Neural cell (in vitro differentiated cells): ENCODE data around the gene NEU3. TPM values are rescaled to one million over a fixed set of nuclear protein-coding genes. Genes with fewer than 3 reads are reported as not detected.

Source experiments
- H2AFZ ChIP-seq: fragments of 200-600, 300-800 bp; sonication (generic), shearing (Covaris generic); 2 replicates; pipeline ENCODE4 v1.6.0; 2014; ENCODE audit warnings: low read depth, mild to moderate bottlenecking, antibody characterized with exemption, low read length, moderate library complexity
- H3F3A ChIP-seq: fragments of 200-600 bp; shearing (Covaris generic); 2 replicates; pipeline ENCODE4 v1.6.1; 2016; ENCODE audit warnings: mild to moderate bottlenecking, moderate library complexity, mixed read lengths, antibody characterized with exemption, low read length; ENCODE audit not compliant: insufficient read depth, poor library complexity, severe bottlenecking
- H3K27ac ChIP-seq: fragments of 200-600, 300-800 bp; sonication (generic), shearing (Covaris generic); 2 replicates; pipeline ENCODE4 v1.5.1; 2014; ENCODE audit warnings: mild to moderate bottlenecking, low read length, moderate library complexity
- H3K27me3 ChIP-seq: fragments of 300-800, 200-600 bp; sonication (generic), shearing (Covaris generic); 2 replicates; pipeline ENCODE4 v1.6.0; 2014; ENCODE audit warnings: mild to moderate bottlenecking, low read depth, low read length, moderate library complexity; ENCODE audit not compliant: insufficient read depth
- H3K36me3 ChIP-seq: fragments of 300-800, 200-600 bp; sonication (generic), shearing (Covaris generic); 2 replicates; pipeline ENCODE4 v1.5.1; 2014; ENCODE audit warnings: mild to moderate bottlenecking, antibody characterized with exemption, low read length, moderate library complexity; ENCODE audit not compliant: insufficient read depth
- H3K4me2 ChIP-seq: fragments of 300-800, 200-600 bp; sonication (generic), shearing (Covaris generic); 2 replicates; pipeline ENCODE4 v1.6.0; 2014; ENCODE audit warnings: mild to moderate bottlenecking, low read length
- H3K4me3 ChIP-seq: fragments of 300-800, 200-600 bp; sonication (generic), shearing (Covaris generic); 2 replicates; pipeline ENCODE4 v1.5.1; 2014; ENCODE audit warnings: mild to moderate bottlenecking, low read length, moderate library complexity
- H3K79me2 ChIP-seq: fragments of 200-600 bp; shearing (Covaris generic); replicated peaks from 2 replicates; pipeline ENCODE4 v1.6.0; 2014; ENCODE audit warnings: mild to moderate bottlenecking, low read length, moderate library complexity; ENCODE audit not compliant: insufficient read depth
- H3K9ac ChIP-seq: fragments of 300-800, 200-600 bp; sonication (generic), shearing (Covaris generic); 2 replicates; pipeline ENCODE4 v1.6.1; 2016; ENCODE audit warnings: mild to moderate bottlenecking, low read length, mixed read lengths
- H3K9me2 ChIP-seq: fragments of 200-600 bp; shearing (Covaris generic); 2 replicates; pipeline ENCODE4 v1.6.1; 2016; ENCODE audit warnings: mild to moderate bottlenecking, low read length, mixed read lengths; ENCODE audit not compliant: insufficient read depth
- H3K9me3 ChIP-seq: fragments of 200-600, 300-800 bp; sonication (generic), shearing (Covaris generic); 2 replicates; pipeline ENCODE4 v1.6.1; 2016; ENCODE audit warnings: mild to moderate bottlenecking, mixed run types, low read length, moderate library complexity, mixed read lengths
- H4K20me1 ChIP-seq: fragments of 200-600 bp; shearing (Covaris generic); 2 replicates; pipeline ENCODE4 v1.6.1; 2016; ENCODE audit warnings: mild to moderate bottlenecking, mixed run types; ENCODE audit not compliant: insufficient read depth
- CTCF ChIP-seq: fragments of 450-650 bp; IDR thresholded peaks from 2 replicates; pipeline ENCODE4 v1.5.1; 2014; ENCODE audit warnings: antibody characterized with exemption, mild to moderate bottlenecking, moderate library complexity; ENCODE audit not compliant: poor library complexity, severe bottlenecking
- EP300 ChIP-seq: fragments of 450-650 bp; conservative IDR thresholded peaks from 2 replicates; pipeline ENCODE4 v1.6.1; 2014; ENCODE audit warnings: antibody characterized with exemption, mild to moderate bottlenecking, moderate library complexity; ENCODE audit not compliant: poor library complexity, severe bottlenecking
- EZH2 ChIP-seq: fragments of 200-600, 300-800 bp; shearing (Covaris generic), sonication (generic); IDR thresholded peaks from 2 replicates; pipeline ENCODE4 v1.6.1; 2014; ENCODE audit warnings: antibody characterized with exemption, low read length, borderline replicate concordance, mild to moderate bottlenecking; ENCODE audit not compliant: insufficient read depth, poor library complexity, severe bottlenecking
- MXI1 ChIP-seq: fragments of 450-650 bp; conservative IDR thresholded peaks from 2 replicates; pipeline ENCODE4 v1.6.1; 2014; ENCODE audit warnings: antibody characterized with exemption, mild to moderate bottlenecking; ENCODE audit not compliant: poor library complexity, severe bottlenecking
- POLR2AphosphoS5 ChIP-seq: IDR thresholded peaks from 2 replicates; pipeline ENCODE4 v1.6.1; 2012
- RAD21 ChIP-seq: fragments of 450-650 bp; conservative IDR thresholded peaks from 2 replicates; pipeline ENCODE4 v1.6.1; 2014; ENCODE audit warnings: antibody characterized with exemption, mild to moderate bottlenecking, moderate library complexity
- REST ChIP-seq: IDR thresholded peaks from 2 replicates; pipeline ENCODE4 v1.6.1; 2012; ENCODE audit warnings: borderline replicate concordance
- SMC3 ChIP-seq: fragments of 450-650 bp; conservative IDR thresholded peaks from 2 replicates; pipeline ENCODE4 v1.6.1; 2014; ENCODE audit warnings: antibody characterized with exemption, mild to moderate bottlenecking, moderate library complexity; ENCODE audit not compliant: poor library complexity
- TAF1 ChIP-seq: IDR thresholded peaks from 2 replicates; pipeline ENCODE4 v1.6.1; 2012; ENCODE audit warnings: low read depth
- polyA plus RNA-seq: library from polyadenylated mRNA; depleted of rRNA; stranded (reverse); fragments of >200 nt; gene quantifications from 2 replicates; pipeline ENCODE4 v1.2.3, GENCODE V29; 2014

The NEU3 gene
- polyA plus RNA-seq, 1 donor from 2014 or later, result 16.9 TPM

- H3K9ac ChIP-seq, result peak overlapping the region; percentile 85
- H3K79me2 ChIP-seq, result peaks cover 45% of the 10 kb centered on the region
- H3K4me3 ChIP-seq, result peak overlapping the region; percentile 84
- TF ChIP-seq EP300 (no peak), CTCF (no peak), REST (no peak), MXI1 (no peak), POLR2AphosphoS5 (no peak), RAD21 (no peak), TAF1 (no peak), SMC3 (no peak), EZH2 (no peak)
- H4K20me1 ChIP-seq, result no peaks in the 10 kb centered on the region
- no peaks in the 10 kb centered on the region for H3K36me3 ChIP-seq
- no peaks in the 10 kb centered on the region for H3K9me3 ChIP-seq
- H3K27ac ChIP-seq, result no peak overlapping the region
- peak overlapping the region; percentile 84 for H3K4me2 ChIP-seq
- no peaks in the 10 kb centered on the region for H3F3A ChIP-seq
- H3K27me3 ChIP-seq, result no peaks in the 10 kb centered on the region
- no peak overlapping the region for H2AFZ ChIP-seq
- no peaks in the 10 kb centered on the region for H3K9me2 ChIP-seq
Measured at GRCh38 chr11:74950374-74950969, 38.3 kb upstream of the NEU3 start.

GRCh38 chr11:74951226-74951625, 37.5 kb upstream of the NEU3 start:
- peak overlapping the region; percentile 84 for H3K4me2 ChIP-seq
- H3K27ac ChIP-seq, result no peak overlapping the region
- H3K4me3 ChIP-seq, result peak overlapping the region; percentile 84
- no peaks in the 10 kb centered on the region for H3K36me3 ChIP-seq
- H3K9ac ChIP-seq, result no peak overlapping the region
- no peak for TF ChIP-seq CTCF
- no peak for TF ChIP-seq EZH2
- no peak for TF ChIP-seq RAD21
- no peak for TF ChIP-seq SMC3
- TF ChIP-seq TAF1, result no peak
- no peak for TF ChIP-seq POLR2AphosphoS5
- no peak for TF ChIP-seq MXI1
- TF ChIP-seq EP300, result no peak
- TF ChIP-seq REST, result no peak
- peaks cover 51% of the 10 kb centered on the region for H3K79me2 ChIP-seq
- no peaks in the 10 kb centered on the region for H3K9me3 ChIP-seq
- no peaks in the 10 kb centered on the region for H3F3A ChIP-seq
- H4K20me1 ChIP-seq, result no peaks in the 10 kb centered on the region
- H3K9me2 ChIP-seq, result no peaks in the 10 kb centered on the region
- H2AFZ ChIP-seq, result no peak overlapping the region
- no peaks in the 10 kb centered on the region for H3K27me3 ChIP-seq
